Transverse colon (tissue), 3 donors: Measurements from ENCODE around the gene PACS1.

ENCODE experiments used
- EP300 ChIP-seq: sonication (generic); formaldehyde crosslinking; IDR thresholded peaks from one replicate; pipeline ENCODE4 v1.6.1; 2017; ENCODE audit warnings: antibody characterized with exemption, low read depth
- POLR2A ChIP-seq: fragments of 450-650 bp; IDR thresholded peaks from one replicate; pipeline ENCODE4 v1.6.1; 2016; ENCODE audit warnings: antibody characterized with exemption, mild to moderate bottlenecking, moderate library complexity
- TF ChIP-seq, protein P1 (sequence below), 5 experiments: fragments of 200-600 bp in 3 of 5; fragments of 450-650 bp in 2 of 5; sonication (generic) in 3 of 5; IDR thresholded peaks; 1 replicate in 2 of 5; 2 replicates in 3 of 5; pipeline ENCODE4 v1.5.1; 2016 to 2017; ENCODE audit warnings: antibody characterized with exemption in 5 of 5, inconsistent platforms in 3 of 5, mild to moderate bottlenecking in 2 of 5, moderate library complexity in 1 of 5

DNA sequence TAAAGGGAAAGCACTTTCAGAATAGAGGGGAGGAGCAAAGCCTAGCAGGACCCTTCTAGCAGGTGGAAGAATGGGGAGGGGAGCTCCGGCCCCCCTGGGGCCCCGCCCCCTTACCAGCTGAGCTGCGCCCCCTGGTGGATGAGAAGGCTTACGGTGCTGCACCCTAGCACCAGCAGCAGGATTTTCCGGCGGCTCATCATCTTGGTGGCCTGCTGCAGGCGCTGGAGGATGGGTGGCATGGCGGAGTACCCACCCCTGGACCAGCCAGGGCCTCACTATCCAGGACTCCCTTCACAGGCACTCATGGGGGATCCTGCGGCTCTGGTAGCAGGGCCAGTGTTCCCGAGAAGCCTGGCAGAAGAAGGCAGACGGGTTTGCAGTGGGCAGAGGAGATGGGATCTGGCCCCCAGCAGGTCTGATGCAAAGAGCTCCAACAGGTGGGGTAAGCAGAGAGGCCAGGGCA is 24.9 kb upstream of the PACS1 start:
- TF ChIP-seq, protein P1, sequence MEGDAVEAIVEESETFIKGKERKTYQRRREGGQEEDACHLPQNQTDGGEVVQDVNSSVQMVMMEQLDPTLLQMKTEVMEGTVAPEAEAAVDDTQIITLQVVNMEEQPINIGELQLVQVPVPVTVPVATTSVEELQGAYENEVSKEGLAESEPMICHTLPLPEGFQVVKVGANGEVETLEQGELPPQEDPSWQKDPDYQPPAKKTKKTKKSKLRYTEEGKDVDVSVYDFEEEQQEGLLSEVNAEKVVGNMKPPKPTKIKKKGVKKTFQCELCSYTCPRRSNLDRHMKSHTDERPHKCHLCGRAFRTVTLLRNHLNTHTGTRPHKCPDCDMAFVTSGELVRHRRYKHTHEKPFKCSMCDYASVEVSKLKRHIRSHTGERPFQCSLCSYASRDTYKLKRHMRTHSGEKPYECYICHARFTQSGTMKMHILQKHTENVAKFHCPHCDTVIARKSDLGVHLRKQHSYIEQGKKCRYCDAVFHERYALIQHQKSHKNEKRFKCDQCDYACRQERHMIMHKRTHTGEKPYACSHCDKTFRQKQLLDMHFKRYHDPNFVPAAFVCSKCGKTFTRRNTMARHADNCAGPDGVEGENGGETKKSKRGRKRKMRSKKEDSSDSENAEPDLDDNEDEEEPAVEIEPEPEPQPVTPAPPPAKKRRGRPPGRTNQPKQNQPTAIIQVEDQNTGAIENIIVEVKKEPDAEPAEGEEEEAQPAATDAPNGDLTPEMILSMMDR (IDR thresholded peaks at IDR 0.05) = peak; percentile 77 to 94 (median 92)
- TF ChIP-seq EP300 = no peak
- TF ChIP-seq POLR2A = no peak
